ENCODE results near the gene CCP110. TPM values are rescaled to one million over a fixed set of nuclear protein-coding genes. Genes with fewer than 3 reads are reported as not detected.
A peak's percentile ranks its signal among the peaks of the same experiment; 100 is the strongest.

Gene CCP110
- total and polyA plus RNA-seq, 7 experiments from 2014 or later: 9.2 to 33.0 (median 18.1) TPM

- H3K27me3 ChIP-seq (ENCODE audit: control insufficient read depth in 2 of 2, insufficient read depth in 2 of 2, low read length in 2 of 2): no peaks in the 10 kb centered on the region
- peaks cover 0 to 4% (median 0%) of the 10 kb centered on the region in 11 donors for H3K9me3 Mint-ChIP-seq
- H3K27me3 Mint-ChIP-seq: peaks cover 0 to 11% (median 8%) of the 10 kb centered on the region in 5 donors
- ATAC-seq (no peak), DNase-seq (no peak)
- POLR2A ChIA-PET: interaction anchor here (0.6 kb wide), 1 partner anchor 12 kb away, joined by 4 read pairs; no protein-coding TSS in a partner anchor
- no peak overlapping the region for H3K4me3 ChIP-seq (ENCODE audit: low read length)
- intact Hi-C loops (cut with micrococcal nuclease): no loop called here
- H3K27ac ChIP-seq (ENCODE audit: low read depth, low read length): no peak overlapping the region
- no peaks in the 10 kb centered on the region for H3K9me3 ChIP-seq (ENCODE audit: control insufficient read depth in 2 of 3, low read length in 3 of 3)
- H3K27ac Mint-ChIP-seq: no peak overlapping the region
- H3K36me3 Mint-ChIP-seq: no peaks in the 10 kb centered on the region
- CTCF ChIA-PET: no interaction called here
- H3K36me3 ChIP-seq (ENCODE audit: control insufficient read depth in 2 of 3, insufficient read depth in 3 of 3, low read length in 3 of 3): no peaks in the 10 kb centered on the region
- H3K4me1 Mint-ChIP-seq: no peaks in the 10 kb centered on the region
- H3K4me3 Mint-ChIP-seq: no peak overlapping the region
- no peaks in the 10 kb centered on the region for H3K4me1 ChIP-seq (ENCODE audit: control insufficient read depth in 2 of 2, insufficient read depth in 2 of 2, low read length in 2 of 2)
Observed at GRCh38 chr16:19481769-19482168, 42.0 kb upstream of the CCP110 start.

- ChIA-PET POLR2A (interaction anchor here (0.6 kb wide), 1 partner anchor 11 kb away, joined by 4 read pairs; no protein-coding TSS in a partner anchor), CTCF (no interaction called here)
- H3K27ac ChIP-seq (ENCODE audit: low read depth, low read length): no peak overlapping the region
- H3K27me3 ChIP-seq (ENCODE audit: control insufficient read depth in 2 of 2, insufficient read depth in 2 of 2, low read length in 2 of 2): no peaks in the 10 kb centered on the region
- Mint-ChIP-seq H3K4me1 (no peaks in the 10 kb centered on the region), H3K27ac (no peak overlapping the region), H3K27me3 (peaks cover 0 to 11% (median 8%) of the 10 kb centered on the region in 5 donors), H3K36me3 (no peaks in the 10 kb centered on the region), H3K4me3 (no peak overlapping the region), H3K9me3 (peaks cover 0 to 4% (median 0%) of the 10 kb centered on the region in 11 donors)
- no peak for ATAC-seq
- DNase-seq: no peak
- H3K36me3 ChIP-seq (ENCODE audit: control insufficient read depth in 2 of 3, insufficient read depth in 3 of 3, low read length in 3 of 3): no peaks in the 10 kb centered on the region
- intact Hi-C loops (cut with micrococcal nuclease): no loop called here
- no peaks in the 10 kb centered on the region for H3K4me1 ChIP-seq (ENCODE audit: control insufficient read depth in 2 of 2, insufficient read depth in 2 of 2, low read length in 2 of 2)
- H3K9me3 ChIP-seq (ENCODE audit: control insufficient read depth in 2 of 3, low read length in 3 of 3): no peaks in the 10 kb centered on the region
- no peak overlapping the region for H3K4me3 ChIP-seq (ENCODE audit: low read length)
Observed at GRCh38 chr16:19482291-19482690, 41.5 kb upstream of the CCP110 start.

- ChIA-PET POLR2A (no interaction called here), CTCF (no interaction called here)
- no peaks in the 10 kb centered on the region for H3K36me3 Mint-ChIP-seq
- ATAC-seq (no peak), DNase-seq (no peak)
- Histone ChIP-seq H3K4me3 (ENCODE audit: low read length) (no peak overlapping the region), H3K27ac (ENCODE audit: low read depth, low read length) (no peak overlapping the region), H3K27me3 (ENCODE audit: control insufficient read depth in 2 of 2, insufficient read depth in 2 of 2, low read length in 2 of 2) (no peaks in the 10 kb centered on the region), H3K36me3 (ENCODE audit: control insufficient read depth in 2 of 3, insufficient read depth in 3 of 3, low read length in 3 of 3) (no peaks in the 10 kb centered on the region), H3K4me1 (ENCODE audit: control insufficient read depth in 2 of 2, insufficient read depth in 2 of 2, low read length in 2 of 2) (no peaks in the 10 kb centered on the region), H3K9me3 (ENCODE audit: control insufficient read depth in 2 of 3, low read length in 3 of 3) (no peaks in the 10 kb centered on the region)
- intact Hi-C loops (cut with micrococcal nuclease): no loop called here
- no peaks in the 10 kb centered on the region for H3K4me1 Mint-ChIP-seq
- H3K27me3 Mint-ChIP-seq: peaks cover 0 to 4% (median 0%) of the 10 kb centered on the region in 5 donors
- no peaks in the 10 kb centered on the region for H3K9me3 Mint-ChIP-seq
- H3K27ac Mint-ChIP-seq: no peak overlapping the region
- H3K4me3 Mint-ChIP-seq: no peak overlapping the region
Observed at GRCh38 chr16:19484096-19484495, 39.6 kb upstream of the CCP110 start.

GRCh38 chr16:19485611-19486010, 38.1 kb upstream of the CCP110 start:
- Mint-ChIP-seq H3K4me1 (no peaks in the 10 kb centered on the region), H3K27me3 (no peaks in the 10 kb centered on the region), H3K9me3 (no peaks in the 10 kb centered on the region), H3K36me3 (no peaks in the 10 kb centered on the region), H3K4me3 (no peak overlapping the region), H3K27ac (no peak overlapping the region)
- Histone ChIP-seq H3K27me3 (ENCODE audit: control insufficient read depth in 2 of 2, insufficient read depth in 2 of 2, low read length in 2 of 2) (no peaks in the 10 kb centered on the region), H3K27ac (ENCODE audit: low read depth, low read length) (no peak overlapping the region), H3K9me3 (ENCODE audit: control insufficient read depth in 2 of 3, low read length in 3 of 3) (no peaks in the 10 kb centered on the region), H3K4me1 (ENCODE audit: control insufficient read depth in 2 of 2, insufficient read depth in 2 of 2, low read length in 2 of 2) (no peaks in the 10 kb centered on the region), H3K36me3 (ENCODE audit: control insufficient read depth in 2 of 3, insufficient read depth in 3 of 3, low read length in 3 of 3) (no peaks in the 10 kb centered on the region), H3K4me3 (ENCODE audit: low read length) (no peak overlapping the region)
- ChIA-PET CTCF (no interaction called here), POLR2A (no interaction called here)
- ATAC-seq: no peak
- intact Hi-C loops (cut with micrococcal nuclease): no loop called here
- no peak for DNase-seq

GRCh38 chr16:19486051-19486450, 37.7 kb upstream of the CCP110 start:
- Mint-ChIP-seq H3K36me3 (no peaks in the 10 kb centered on the region), H3K4me3 (no peak overlapping the region), H3K4me1 (no peaks in the 10 kb centered on the region), H3K9me3 (no peaks in the 10 kb centered on the region), H3K27ac (no peak overlapping the region), H3K27me3 (no peaks in the 10 kb centered on the region)
- no peaks in the 10 kb centered on the region for H3K9me3 ChIP-seq (ENCODE audit: control insufficient read depth in 2 of 3, low read length in 3 of 3)
- H3K4me3 ChIP-seq (ENCODE audit: low read length): no peak overlapping the region
- intact Hi-C loops (cut with micrococcal nuclease): no loop called here
- H3K4me1 ChIP-seq (ENCODE audit: control insufficient read depth in 2 of 2, insufficient read depth in 2 of 2, low read length in 2 of 2): no peaks in the 10 kb centered on the region
- H3K27me3 ChIP-seq (ENCODE audit: control insufficient read depth in 2 of 2, insufficient read depth in 2 of 2, low read length in 2 of 2): no peaks in the 10 kb centered on the region
- CTCF ChIA-PET: no interaction called here
- H3K27ac ChIP-seq (ENCODE audit: low read depth, low read length): no peak overlapping the region
- POLR2A ChIA-PET: no interaction called here
- DNase-seq (no peak), ATAC-seq (no peak)
- no peaks in the 10 kb centered on the region for H3K36me3 ChIP-seq (ENCODE audit: control insufficient read depth in 2 of 3, insufficient read depth in 3 of 3, low read length in 3 of 3)

- ChIA-PET POLR2A (no interaction called here), CTCF (no interaction called here)
- Histone ChIP-seq H3K36me3 (ENCODE audit: control insufficient read depth in 2 of 3, insufficient read depth in 3 of 3, low read length in 3 of 3) (no peaks in the 10 kb centered on the region), H3K9me3 (ENCODE audit: control insufficient read depth in 2 of 3, low read length in 3 of 3) (no peaks in the 10 kb centered on the region), H3K27ac (ENCODE audit: low read depth, low read length) (no peak overlapping the region), H3K27me3 (ENCODE audit: control insufficient read depth in 2 of 2, insufficient read depth in 2 of 2, low read length in 2 of 2) (no peaks in the 10 kb centered on the region), H3K4me3 (ENCODE audit: low read length) (no peak overlapping the region), H3K4me1 (ENCODE audit: control insufficient read depth in 2 of 2, insufficient read depth in 2 of 2, low read length in 2 of 2) (no peaks in the 10 kb centered on the region)
- H3K36me3 Mint-ChIP-seq: no peaks in the 10 kb centered on the region
- no peaks in the 10 kb centered on the region for H3K27me3 Mint-ChIP-seq
- H3K9me3 Mint-ChIP-seq: no peaks in the 10 kb centered on the region
- no peak overlapping the region for H3K4me3 Mint-ChIP-seq
- no peak for DNase-seq
- H3K27ac Mint-ChIP-seq: no peak overlapping the region
- intact Hi-C loops (cut with micrococcal nuclease): no loop called here
- no peaks in the 10 kb centered on the region for H3K4me1 Mint-ChIP-seq
- no peak for ATAC-seq
Observed at GRCh38 chr16:19486750-19487325, 36.9 kb upstream of the CCP110 start.

- Mint-ChIP-seq H3K9me3 (no peaks in the 10 kb centered on the region), H3K27ac (peak overlapping the region in 1 of 9 donors; percentile 41), H3K36me3 (peaks cover 0 to 4% (median 0%) of the 10 kb centered on the region in 5 donors), H3K27me3 (no peaks in the 10 kb centered on the region), H3K4me1 (no peaks in the 10 kb centered on the region), H3K4me3 (no peak overlapping the region)
- intact Hi-C loops (cut with micrococcal nuclease): no loop called here
- H3K27me3 ChIP-seq (ENCODE audit: control insufficient read depth in 2 of 2, insufficient read depth in 2 of 2, low read length in 2 of 2): no peaks in the 10 kb centered on the region
- POLR2A ChIA-PET: no interaction called here
- H3K4me3 ChIP-seq (ENCODE audit: low read length): no peak overlapping the region
- H3K27ac ChIP-seq (ENCODE audit: low read depth, low read length): no peak overlapping the region
- DNase-seq (no peak), ATAC-seq (no peak)
- no peaks in the 10 kb centered on the region for H3K4me1 ChIP-seq (ENCODE audit: control insufficient read depth in 2 of 2, insufficient read depth in 2 of 2, low read length in 2 of 2)
- no peaks in the 10 kb centered on the region for H3K9me3 ChIP-seq (ENCODE audit: control insufficient read depth in 2 of 3, low read length in 3 of 3)
- no peaks in the 10 kb centered on the region for H3K36me3 ChIP-seq (ENCODE audit: control insufficient read depth in 2 of 3, insufficient read depth in 3 of 3, low read length in 3 of 3)
- CTCF ChIA-PET: no interaction called here
Observed at GRCh38 chr16:19488213-19488640, 35.5 kb upstream of the CCP110 start.
